Upper lobe of left lung (tissue), 6 donors: Measurements from ENCODE around the gene TMED10. TPM values are rescaled to one million over a fixed set of nuclear protein-coding genes. Genes with fewer than 3 reads are reported as not detected.

Experiments
- ATAC-seq, 2 donors: fragments of 200-7000 bp; cut with Tn5 transposase; one replicate each; pipeline ENCODE4 v1.9.1; 2022; ENCODE audit warnings: mild to moderate bottlenecking in 2 of 2, moderate library complexity in 2 of 2; ENCODE audit not compliant: low FRiP score in 2 of 2
- DNase-seq, 2 donors: peaks; one replicate each; pipeline ENCODE4 v3.0.0-alpha.2; 2019 to 2020
- H3K27ac ChIP-seq, 4 donors: fragments of 200-600 bp; sonication (generic); one replicate each; pipeline ENCODE4 v1.5.1; 2016 to 2019
- H3K27me3 ChIP-seq, 4 donors: fragments of 200-600 bp; sonication (generic); one replicate each; pipeline ENCODE4 v1.5.1; 2017 to 2019
- H3K36me3 ChIP-seq, 4 donors: fragments of 200-600 bp; sonication (generic); one replicate each; pipeline ENCODE4 v1.5.1; 2016 to 2019
- H3K4me1 ChIP-seq, 4 donors: fragments of 200-600 bp; sonication (generic); one replicate each; pipeline ENCODE4 v1.5.1; 2018 to 2019
- H3K4me3 ChIP-seq, 4 donors: fragments of 200-600 bp; sonication (generic); one replicate each; pipeline ENCODE4 v1.5.1; 2017 to 2019; ENCODE audit warnings: mild to moderate bottlenecking in 2 of 4, moderate library complexity in 1 of 4
- H3K9me3 ChIP-seq, 4 donors: fragments of 200-600 bp; sonication (generic); one replicate each; pipeline ENCODE4 v1.5.1; 2018 to 2019
- CTCF ChIP-seq, 6 experiments: fragments of 450-650 bp in 4 of 6; fragments of 200-600 bp in 2 of 6; sonication (generic) in 2 of 6; IDR thresholded peaks; one replicate each; pipeline ENCODE4 v1.5.1; 2016 to 2019; ENCODE audit warnings: antibody characterized with exemption in 6 of 6
- EP300 ChIP-seq, 4 donors: sonication (generic); formaldehyde crosslinking; IDR thresholded peaks; one replicate each; pipeline ENCODE4 v1.5.1; 2017; ENCODE audit warnings: antibody characterized with exemption in 4 of 4, control low read depth in 2 of 4
- POLR2A ChIP-seq, 4 donors: fragments of 450-650 bp; IDR thresholded peaks; one replicate each; pipeline ENCODE4 v1.5.1; 2016 to 2017; ENCODE audit warnings: antibody characterized with exemption in 4 of 4, mild to moderate bottlenecking in 2 of 4
- POLR2AphosphoS5 ChIP-seq, 2 donors: sonication (generic); formaldehyde crosslinking; IDR thresholded peaks; one replicate each; pipeline ENCODE4 v1.5.1; 2017; ENCODE audit warnings: antibody characterized with exemption in 2 of 2
- WGBS, 2 donors: methylation state at CpG; one replicate each; pipeline ENCODE4 v1.1.5; 2017 to 2018; 5-methylcytosine and 5-hydroxymethylcytosine counted together
- total RNA-seq, 6 donors: library from RNA; depleted of rRNA in 4 of 6; stranded (reverse); fragments of >200 nt in 4 of 6; gene quantifications; one replicate each; pipeline versions ENCODE4 v1.1.0 to v1.2.1, GENCODE V29; 2016 to 2021
- donor health status: DM: no; HTN: no; CAD: no; lungs with moderate emphysema.
- donor health status: DM: no; HTN: yes; CAD: no; lungs with severe emphysema.

Gene TMED10
- total RNA-seq, 6 donors from 2014 or later = 72.3 to 314 (median 186) TPM

GRCh38 chr14:75220156-75220555, 43.7 kb upstream of the TMED10 start:
- H3K4me3 ChIP-seq = no peak overlapping the region
- no peaks in the 10 kb centered on the region for H3K9me3 ChIP-seq
- no peaks in the 10 kb centered on the region for H3K27me3 ChIP-seq
- H3K27ac ChIP-seq = no peak overlapping the region
- WGBS, 2 donors = 53 to 67% methylated on average over 9 of the region's 9 CpGs
- TF ChIP-seq POLR2A (IDR thresholded peaks at IDR 0.05) = no peak
- TF ChIP-seq CTCF (IDR thresholded peaks at IDR 0.05) = no peak
- no peak for TF ChIP-seq POLR2AphosphoS5 (IDR thresholded peaks at IDR 0.05)
- TF ChIP-seq EP300 (IDR thresholded peaks at IDR 0.05) = no peak
- no peak for ATAC-seq
- H3K4me1 ChIP-seq = peaks cover 0 to 9% (median 5%) of the 10 kb centered on the region in 4 donors
- DNase-seq = no peak
- H3K36me3 ChIP-seq = no peaks in the 10 kb centered on the region

- no peak for ATAC-seq
- WGBS, 2 donors = 86 to 90% methylated on average over 4 of the region's 4 CpGs
- Histone ChIP-seq H3K4me1 (peaks cover 0 to 3% (median 1%) of the 10 kb centered on the region in 4 donors), H3K36me3 (no peaks in the 10 kb centered on the region), H3K27me3 (no peaks in the 10 kb centered on the region), H3K4me3 (no peak overlapping the region), H3K9me3 (no peaks in the 10 kb centered on the region), H3K27ac (no peak overlapping the region)
- TF ChIP-seq POLR2A (IDR thresholded peaks at IDR 0.05) = no peak
- no peak for TF ChIP-seq EP300 (IDR thresholded peaks at IDR 0.05)
- TF ChIP-seq CTCF (IDR thresholded peaks at IDR 0.05) = no peak
- TF ChIP-seq POLR2AphosphoS5 (IDR thresholded peaks at IDR 0.05) = no peak
- DNase-seq = no peak
Measured at GRCh38 chr14:75217508-75218206, 41.2 kb upstream of the TMED10 start.

- TF ChIP-seq POLR2AphosphoS5 (IDR thresholded peaks at IDR 0.05) = no peak
- no peak for TF ChIP-seq EP300 (IDR thresholded peaks at IDR 0.05)
- TF ChIP-seq POLR2A (IDR thresholded peaks at IDR 0.05) = no peak
- no peak for TF ChIP-seq CTCF (IDR thresholded peaks at IDR 0.05)
- H3K27me3 ChIP-seq = no peaks in the 10 kb centered on the region
- no peak for DNase-seq
- no peak for ATAC-seq
- no peaks in the 10 kb centered on the region for H3K9me3 ChIP-seq
- no peak overlapping the region for H3K27ac ChIP-seq
- H3K36me3 ChIP-seq = no peaks in the 10 kb centered on the region
- H3K4me1 ChIP-seq = no peaks in the 10 kb centered on the region
- H3K4me3 ChIP-seq = no peak overlapping the region
- WGBS, 2 donors = 87 to 94% methylated on average over 6 of the region's 6 CpGs
Measured at GRCh38 chr14:75216427-75217006, 40.1 kb upstream of the TMED10 start.

- no peaks in the 10 kb centered on the region for H3K27me3 ChIP-seq
- 94 to 95% methylated on average over 6 of the region's 6 CpGs for WGBS, 2 donors
- no peak for DNase-seq
Measured at GRCh38 chr14:75215520-75215919, 39.1 kb upstream of the TMED10 start.

More at GRCh38 chr14:75215520-75215919, 39.1 kb upstream of the TMED10 start:
- Histone ChIP-seq H3K36me3 (no peaks in the 10 kb centered on the region), H3K4me1 (no peaks in the 10 kb centered on the region), H3K4me3 (no peak overlapping the region), H3K27ac (no peak overlapping the region), H3K9me3 (no peaks in the 10 kb centered on the region)
- TF ChIP-seq POLR2A (IDR thresholded peaks at IDR 0.05) = no peak
- no peak for TF ChIP-seq CTCF (IDR thresholded peaks at IDR 0.05)
- no peak for TF ChIP-seq EP300 (IDR thresholded peaks at IDR 0.05)
- no peak for TF ChIP-seq POLR2AphosphoS5 (IDR thresholded peaks at IDR 0.05)
- ATAC-seq = no peak
